GM21360 (cell line): ENCODE results near the gene ATP6V0E2.
"Not testable (repeated sequence)": the region's sequence is repeated elsewhere in the genome, so short reads cannot be mapped to it uniquely, and the experiment has no call there.

Experiments used
- ATAC-seq: cut with Tn5 transposase; IDR thresholded peaks from one replicate; pipeline ENCODE4 v1.9.1; 2021; ENCODE audit warnings: mild to moderate bottlenecking, moderate library complexity; ENCODE audit not compliant: unreplicated experiment

The ATP6V0E2 gene

GRCh38 chr7:149912126-149912525, 38.4 kb downstream of the ATP6V0E2 start:
- ATAC-seq = not testable (repeated sequence)

GRCh38 chr7:149926414-149926813, 52.6 kb downstream of the ATP6V0E2 start:
- not testable (repeated sequence) for ATAC-seq
